Neural cell (in vitro differentiated cells): ENCODE measurements around the gene METTL9. TPM values are rescaled to one million over a fixed set of nuclear protein-coding genes. Genes with fewer than 3 reads are reported as not detected.

Source experiments
- H2AFZ ChIP-seq: fragments of 200-600, 300-800 bp; sonication (generic), shearing (Covaris generic); 2 replicates; pipeline ENCODE4 v1.6.0; 2014; ENCODE audit warnings: low read depth, mild to moderate bottlenecking, antibody characterized with exemption, low read length, moderate library complexity
- H3F3A ChIP-seq: fragments of 200-600 bp; shearing (Covaris generic); 2 replicates; pipeline ENCODE4 v1.6.1; 2016; ENCODE audit warnings: mild to moderate bottlenecking, moderate library complexity, mixed read lengths, antibody characterized with exemption, low read length; ENCODE audit not compliant: insufficient read depth, poor library complexity, severe bottlenecking
- H3K27ac ChIP-seq: fragments of 200-600, 300-800 bp; sonication (generic), shearing (Covaris generic); 2 replicates; pipeline ENCODE4 v1.5.1; 2014; ENCODE audit warnings: mild to moderate bottlenecking, low read length, moderate library complexity
- H3K27me3 ChIP-seq: fragments of 300-800, 200-600 bp; sonication (generic), shearing (Covaris generic); 2 replicates; pipeline ENCODE4 v1.6.0; 2014; ENCODE audit warnings: mild to moderate bottlenecking, low read depth, low read length, moderate library complexity; ENCODE audit not compliant: insufficient read depth
- H3K36me3 ChIP-seq: fragments of 300-800, 200-600 bp; sonication (generic), shearing (Covaris generic); 2 replicates; pipeline ENCODE4 v1.5.1; 2014; ENCODE audit warnings: mild to moderate bottlenecking, antibody characterized with exemption, low read length, moderate library complexity; ENCODE audit not compliant: insufficient read depth
- H3K4me2 ChIP-seq: fragments of 300-800, 200-600 bp; sonication (generic), shearing (Covaris generic); 2 replicates; pipeline ENCODE4 v1.6.0; 2014; ENCODE audit warnings: mild to moderate bottlenecking, low read length
- H3K4me3 ChIP-seq: fragments of 300-800, 200-600 bp; sonication (generic), shearing (Covaris generic); 2 replicates; pipeline ENCODE4 v1.5.1; 2014; ENCODE audit warnings: mild to moderate bottlenecking, low read length, moderate library complexity
- H3K79me2 ChIP-seq: fragments of 200-600 bp; shearing (Covaris generic); replicated peaks from 2 replicates; pipeline ENCODE4 v1.6.0; 2014; ENCODE audit warnings: mild to moderate bottlenecking, low read length, moderate library complexity; ENCODE audit not compliant: insufficient read depth
- H3K9ac ChIP-seq: fragments of 300-800, 200-600 bp; sonication (generic), shearing (Covaris generic); 2 replicates; pipeline ENCODE4 v1.6.1; 2016; ENCODE audit warnings: mild to moderate bottlenecking, low read length, mixed read lengths
- H3K9me2 ChIP-seq: fragments of 200-600 bp; shearing (Covaris generic); 2 replicates; pipeline ENCODE4 v1.6.1; 2016; ENCODE audit warnings: mild to moderate bottlenecking, low read length, mixed read lengths; ENCODE audit not compliant: insufficient read depth
- H3K9me3 ChIP-seq: fragments of 200-600, 300-800 bp; sonication (generic), shearing (Covaris generic); 2 replicates; pipeline ENCODE4 v1.6.1; 2016; ENCODE audit warnings: mild to moderate bottlenecking, mixed run types, low read length, moderate library complexity, mixed read lengths
- H4K20me1 ChIP-seq: fragments of 200-600 bp; shearing (Covaris generic); 2 replicates; pipeline ENCODE4 v1.6.1; 2016; ENCODE audit warnings: mild to moderate bottlenecking, mixed run types; ENCODE audit not compliant: insufficient read depth
- CTCF ChIP-seq: fragments of 450-650 bp; IDR thresholded peaks from 2 replicates; pipeline ENCODE4 v1.5.1; 2014; ENCODE audit warnings: antibody characterized with exemption, mild to moderate bottlenecking, moderate library complexity; ENCODE audit not compliant: poor library complexity, severe bottlenecking
- EP300 ChIP-seq: fragments of 450-650 bp; conservative IDR thresholded peaks from 2 replicates; pipeline ENCODE4 v1.6.1; 2014; ENCODE audit warnings: antibody characterized with exemption, mild to moderate bottlenecking, moderate library complexity; ENCODE audit not compliant: poor library complexity, severe bottlenecking
- EZH2 ChIP-seq: fragments of 200-600, 300-800 bp; shearing (Covaris generic), sonication (generic); IDR thresholded peaks from 2 replicates; pipeline ENCODE4 v1.6.1; 2014; ENCODE audit warnings: antibody characterized with exemption, low read length, borderline replicate concordance, mild to moderate bottlenecking; ENCODE audit not compliant: insufficient read depth, poor library complexity, severe bottlenecking
- MXI1 ChIP-seq: fragments of 450-650 bp; conservative IDR thresholded peaks from 2 replicates; pipeline ENCODE4 v1.6.1; 2014; ENCODE audit warnings: antibody characterized with exemption, mild to moderate bottlenecking; ENCODE audit not compliant: poor library complexity, severe bottlenecking
- POLR2AphosphoS5 ChIP-seq: IDR thresholded peaks from 2 replicates; pipeline ENCODE4 v1.6.1; 2012
- RAD21 ChIP-seq: fragments of 450-650 bp; conservative IDR thresholded peaks from 2 replicates; pipeline ENCODE4 v1.6.1; 2014; ENCODE audit warnings: antibody characterized with exemption, mild to moderate bottlenecking, moderate library complexity
- REST ChIP-seq: IDR thresholded peaks from 2 replicates; pipeline ENCODE4 v1.6.1; 2012; ENCODE audit warnings: borderline replicate concordance
- SMC3 ChIP-seq: fragments of 450-650 bp; conservative IDR thresholded peaks from 2 replicates; pipeline ENCODE4 v1.6.1; 2014; ENCODE audit warnings: antibody characterized with exemption, mild to moderate bottlenecking, moderate library complexity; ENCODE audit not compliant: poor library complexity
- TAF1 ChIP-seq: IDR thresholded peaks from 2 replicates; pipeline ENCODE4 v1.6.1; 2012; ENCODE audit warnings: low read depth
- polyA plus RNA-seq: library from polyadenylated mRNA; depleted of rRNA; stranded (reverse); fragments of >200 nt; gene quantifications from 2 replicates; pipeline ENCODE4 v1.2.3, GENCODE V29; 2014

Gene METTL9
- polyA plus RNA-seq, 1 donor from 2014 or later, result 483 TPM

GRCh38 chr16:21644674-21645073, 45.3 kb downstream of the METTL9 start:
- H3K4me2 ChIP-seq, result no peak overlapping the region
- H2AFZ ChIP-seq, result no peak overlapping the region
- no peaks in the 10 kb centered on the region for H3K9me2 ChIP-seq
- TF ChIP-seq POLR2AphosphoS5 (no peak), REST (no peak), EZH2 (no peak), MXI1 (no peak), EP300 (no peak), RAD21 (no peak), CTCF (no peak), TAF1 (no peak), SMC3 (no peak)
- H3K9me3 ChIP-seq, result no peaks in the 10 kb centered on the region
- no peak overlapping the region for H3K4me3 ChIP-seq
- H3K79me2 ChIP-seq, result no peaks in the 10 kb centered on the region
- no peaks in the 10 kb centered on the region for H3K27me3 ChIP-seq
- H3K27ac ChIP-seq, result no peak overlapping the region
- no peak overlapping the region for H3K9ac ChIP-seq
- H3F3A ChIP-seq, result no peaks in the 10 kb centered on the region
- no peaks in the 10 kb centered on the region for H4K20me1 ChIP-seq
- H3K36me3 ChIP-seq, result no peaks in the 10 kb centered on the region

GRCh38 chr16:21645261-21645721, 45.9 kb downstream of the METTL9 start:
- Histone ChIP-seq H3K4me2 (no peak overlapping the region), H3K27me3 (no peaks in the 10 kb centered on the region), H3K79me2 (no peaks in the 10 kb centered on the region), H4K20me1 (no peaks in the 10 kb centered on the region), H3K9ac (no peak overlapping the region), H3K27ac (no peak overlapping the region), H3K9me3 (no peaks in the 10 kb centered on the region), H3K36me3 (no peaks in the 10 kb centered on the region), H3K4me3 (no peak overlapping the region), H2AFZ (no peak overlapping the region), H3K9me2 (no peaks in the 10 kb centered on the region), H3F3A (no peaks in the 10 kb centered on the region)
- TF ChIP-seq RAD21, result no peak
- TF ChIP-seq EP300, result no peak
- no peak for TF ChIP-seq SMC3
- no peak for TF ChIP-seq CTCF
- TF ChIP-seq TAF1, result no peak
- no peak for TF ChIP-seq MXI1
- TF ChIP-seq EZH2, result no peak
- no peak for TF ChIP-seq REST
- no peak for TF ChIP-seq POLR2AphosphoS5
